Measurements from ENCODE around the gene ACBD6.

DNA sequence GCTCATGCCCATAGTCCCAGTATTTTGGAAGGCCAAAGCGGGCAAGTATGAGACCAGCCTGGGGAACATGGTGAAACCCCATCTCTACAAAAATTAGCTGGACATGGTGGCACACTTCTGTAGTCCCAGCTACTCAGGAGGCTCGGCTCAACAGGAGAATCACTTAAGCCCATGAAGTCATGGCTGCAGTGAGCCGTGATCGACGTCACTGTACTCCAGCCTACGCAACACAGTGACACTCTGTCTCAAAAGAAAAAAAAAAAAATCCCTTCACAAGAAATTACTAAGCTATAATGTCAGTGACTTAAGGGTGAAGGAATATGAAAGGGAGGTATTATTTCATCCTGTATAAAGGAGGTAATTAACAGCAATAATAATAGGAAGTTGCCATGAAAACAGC, 99.8 kb downstream of the ACBD6 start:
- TF ChIP-seq, protein P1, sequence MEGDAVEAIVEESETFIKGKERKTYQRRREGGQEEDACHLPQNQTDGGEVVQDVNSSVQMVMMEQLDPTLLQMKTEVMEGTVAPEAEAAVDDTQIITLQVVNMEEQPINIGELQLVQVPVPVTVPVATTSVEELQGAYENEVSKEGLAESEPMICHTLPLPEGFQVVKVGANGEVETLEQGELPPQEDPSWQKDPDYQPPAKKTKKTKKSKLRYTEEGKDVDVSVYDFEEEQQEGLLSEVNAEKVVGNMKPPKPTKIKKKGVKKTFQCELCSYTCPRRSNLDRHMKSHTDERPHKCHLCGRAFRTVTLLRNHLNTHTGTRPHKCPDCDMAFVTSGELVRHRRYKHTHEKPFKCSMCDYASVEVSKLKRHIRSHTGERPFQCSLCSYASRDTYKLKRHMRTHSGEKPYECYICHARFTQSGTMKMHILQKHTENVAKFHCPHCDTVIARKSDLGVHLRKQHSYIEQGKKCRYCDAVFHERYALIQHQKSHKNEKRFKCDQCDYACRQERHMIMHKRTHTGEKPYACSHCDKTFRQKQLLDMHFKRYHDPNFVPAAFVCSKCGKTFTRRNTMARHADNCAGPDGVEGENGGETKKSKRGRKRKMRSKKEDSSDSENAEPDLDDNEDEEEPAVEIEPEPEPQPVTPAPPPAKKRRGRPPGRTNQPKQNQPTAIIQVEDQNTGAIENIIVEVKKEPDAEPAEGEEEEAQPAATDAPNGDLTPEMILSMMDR (IDR thresholded peaks at IDR 0.05; ENCODE audit: low read length) = no peak
- no peak for TF ChIP-seq EZH2 (IDR thresholded peaks at IDR 0.05; ENCODE audit: borderline replicate concordance, low read length)
